Measurements from ENCODE around the gene SESTD1.

The SESTD1 gene

DNA sequence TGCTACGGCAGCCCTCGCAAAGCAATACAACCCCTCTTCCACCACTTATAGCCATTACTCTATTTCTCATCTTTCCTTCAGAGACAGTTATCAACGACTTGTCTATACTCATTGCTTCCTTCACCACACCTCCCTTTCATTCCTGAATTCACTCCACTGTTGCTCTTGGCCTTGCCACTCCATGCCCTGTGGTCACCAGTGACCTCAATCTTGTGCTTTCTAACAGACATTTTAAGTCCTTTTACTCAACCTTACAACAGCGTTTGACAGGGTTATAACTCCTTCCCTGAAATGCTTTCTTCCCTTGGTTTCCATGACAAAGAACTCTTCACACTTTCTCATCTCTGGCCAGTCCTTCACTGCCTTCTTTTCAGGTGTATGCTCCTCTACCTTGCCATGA lies 124.1 kb downstream of the SESTD1 start:
- TF ChIP-seq, protein P1, sequence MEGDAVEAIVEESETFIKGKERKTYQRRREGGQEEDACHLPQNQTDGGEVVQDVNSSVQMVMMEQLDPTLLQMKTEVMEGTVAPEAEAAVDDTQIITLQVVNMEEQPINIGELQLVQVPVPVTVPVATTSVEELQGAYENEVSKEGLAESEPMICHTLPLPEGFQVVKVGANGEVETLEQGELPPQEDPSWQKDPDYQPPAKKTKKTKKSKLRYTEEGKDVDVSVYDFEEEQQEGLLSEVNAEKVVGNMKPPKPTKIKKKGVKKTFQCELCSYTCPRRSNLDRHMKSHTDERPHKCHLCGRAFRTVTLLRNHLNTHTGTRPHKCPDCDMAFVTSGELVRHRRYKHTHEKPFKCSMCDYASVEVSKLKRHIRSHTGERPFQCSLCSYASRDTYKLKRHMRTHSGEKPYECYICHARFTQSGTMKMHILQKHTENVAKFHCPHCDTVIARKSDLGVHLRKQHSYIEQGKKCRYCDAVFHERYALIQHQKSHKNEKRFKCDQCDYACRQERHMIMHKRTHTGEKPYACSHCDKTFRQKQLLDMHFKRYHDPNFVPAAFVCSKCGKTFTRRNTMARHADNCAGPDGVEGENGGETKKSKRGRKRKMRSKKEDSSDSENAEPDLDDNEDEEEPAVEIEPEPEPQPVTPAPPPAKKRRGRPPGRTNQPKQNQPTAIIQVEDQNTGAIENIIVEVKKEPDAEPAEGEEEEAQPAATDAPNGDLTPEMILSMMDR (IDR thresholded peaks at IDR 0.05; ENCODE audit: borderline replicate concordance, insufficient read depth, low read depth, low read length) = no peak
- H3K4me3 ChIP-seq (ENCODE audit: low read depth, low read length) = no peak overlapping the region

DNA sequence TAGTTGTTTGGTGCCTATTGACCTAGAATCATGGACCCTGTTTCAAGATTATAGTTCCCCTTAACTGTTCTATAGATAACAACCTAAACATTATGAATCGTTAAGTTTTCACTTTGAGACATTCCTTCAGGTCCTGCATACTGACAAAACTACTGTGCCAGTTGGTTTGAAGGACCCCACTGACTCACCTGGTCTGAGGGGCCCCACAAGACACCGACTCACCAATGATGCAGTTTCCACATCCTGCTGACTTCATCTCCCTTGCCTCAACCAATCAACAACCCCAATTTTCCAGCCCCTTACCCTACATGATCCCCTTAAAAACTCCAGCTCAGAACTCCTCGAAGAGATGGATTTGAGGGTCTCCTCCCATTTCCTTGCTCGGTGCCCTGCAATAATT lies 125.1 kb downstream of the SESTD1 start:
- no peak overlapping the region for H3K4me3 ChIP-seq (ENCODE audit: low read depth, low read length)
- TF ChIP-seq, protein P1 (IDR thresholded peaks at IDR 0.05; ENCODE audit: borderline replicate concordance, insufficient read depth, low read depth, low read length) = no peak

DNA sequence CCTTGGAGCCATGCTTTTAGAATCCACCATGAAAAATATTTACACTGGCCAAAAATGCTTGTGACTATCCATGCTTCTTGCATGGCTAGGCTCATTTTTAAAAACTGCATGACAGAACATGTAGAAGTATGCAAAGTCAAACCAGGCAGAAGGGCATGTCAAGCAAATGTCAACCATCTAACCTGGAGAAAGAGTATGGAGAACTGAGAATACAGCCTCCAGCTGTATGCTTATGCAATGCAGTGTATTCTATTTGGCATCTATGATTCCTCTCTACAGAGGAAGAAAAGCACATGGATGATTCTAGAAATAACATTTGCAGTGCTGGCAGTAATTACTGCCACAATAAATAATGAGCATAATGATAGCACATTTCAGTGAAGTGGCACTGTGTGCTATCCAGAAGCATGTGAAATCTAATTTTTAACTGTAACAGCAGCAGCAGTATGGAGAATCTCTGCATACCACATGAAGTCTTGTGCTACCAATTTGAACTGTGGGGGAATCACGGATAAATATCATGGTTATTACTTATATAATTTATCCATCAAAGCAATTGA lies 127.4 kb downstream of the SESTD1 start:
- no peak overlapping the region for H3K4me3 ChIP-seq (ENCODE audit: low read depth, low read length)
- TF ChIP-seq, protein P1 (IDR thresholded peaks at IDR 0.05; ENCODE audit: borderline replicate concordance, insufficient read depth, low read depth, low read length) = no peak

DNA sequence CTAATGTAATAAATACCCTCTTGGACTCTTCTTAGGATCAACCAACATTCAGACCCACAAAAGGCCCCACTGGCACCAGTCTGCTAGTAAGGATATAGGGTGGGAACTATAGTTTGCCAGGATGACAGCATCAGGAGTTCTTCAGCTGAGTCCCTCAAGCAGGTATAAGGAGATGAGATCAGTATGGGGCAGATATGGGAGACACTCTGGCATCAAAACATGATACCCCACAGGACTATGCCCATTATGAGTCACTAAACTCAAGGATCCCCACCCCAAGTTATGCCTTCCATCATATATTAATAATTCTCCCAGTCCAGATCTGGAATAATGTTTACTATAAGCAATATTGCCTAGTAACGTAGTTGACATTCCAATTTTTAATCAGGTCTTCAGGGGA lies 131.6 kb downstream of the SESTD1 start:
- TF ChIP-seq, protein P1 (IDR thresholded peaks at IDR 0.05; ENCODE audit: borderline replicate concordance, insufficient read depth, low read depth, low read length) = no peak
- H3K4me3 ChIP-seq (ENCODE audit: low read depth, low read length) = no peak overlapping the region

DNA sequence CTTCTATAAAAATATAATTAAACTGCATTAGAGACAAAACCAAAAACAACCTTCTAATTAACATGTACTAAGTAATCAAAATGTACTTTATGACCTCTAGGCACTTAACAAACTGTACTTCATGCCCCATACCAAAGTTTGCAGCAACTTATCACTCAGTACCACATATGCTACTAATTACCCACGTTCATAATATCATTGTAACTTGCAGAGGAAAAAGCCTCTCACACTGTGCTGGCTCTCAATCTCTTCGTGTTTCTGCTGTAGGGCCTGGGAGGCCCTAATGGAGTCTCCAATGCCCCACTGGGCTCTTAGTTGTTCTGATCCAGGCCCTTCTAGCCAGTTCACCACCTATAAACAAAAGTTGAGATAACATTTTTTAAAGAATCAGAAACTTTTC lies 132.6 kb downstream of the SESTD1 start:
- no peak overlapping the region for H3K4me3 ChIP-seq (ENCODE audit: low read depth, low read length)
- TF ChIP-seq, protein P1 (IDR thresholded peaks at IDR 0.05; ENCODE audit: borderline replicate concordance, insufficient read depth, low read depth, low read length) = no peak

DNA sequence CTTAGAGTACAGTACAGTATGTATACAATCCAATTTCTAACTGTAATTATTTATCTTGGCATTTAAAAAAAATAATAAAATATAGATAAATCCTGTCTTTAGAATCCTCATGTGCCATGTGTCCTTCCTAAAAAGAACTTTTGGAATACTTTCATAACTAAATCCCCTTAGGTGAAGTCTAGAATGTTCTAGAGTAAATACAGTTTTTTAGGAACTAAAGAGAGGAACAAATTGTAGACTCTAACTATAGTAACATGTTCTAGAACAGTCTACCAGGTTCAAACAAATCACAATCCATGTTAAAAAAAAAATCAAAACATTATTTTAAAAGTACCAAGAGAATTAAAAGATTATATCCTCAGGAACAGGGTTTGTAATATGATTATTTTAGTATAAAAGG lies 134.1 kb downstream of the SESTD1 start:
- TF ChIP-seq, protein P1 (IDR thresholded peaks at IDR 0.05; ENCODE audit: borderline replicate concordance, insufficient read depth, low read depth, low read length) = no peak
- H3K4me3 ChIP-seq (ENCODE audit: low read depth, low read length) = no peak overlapping the region

DNA sequence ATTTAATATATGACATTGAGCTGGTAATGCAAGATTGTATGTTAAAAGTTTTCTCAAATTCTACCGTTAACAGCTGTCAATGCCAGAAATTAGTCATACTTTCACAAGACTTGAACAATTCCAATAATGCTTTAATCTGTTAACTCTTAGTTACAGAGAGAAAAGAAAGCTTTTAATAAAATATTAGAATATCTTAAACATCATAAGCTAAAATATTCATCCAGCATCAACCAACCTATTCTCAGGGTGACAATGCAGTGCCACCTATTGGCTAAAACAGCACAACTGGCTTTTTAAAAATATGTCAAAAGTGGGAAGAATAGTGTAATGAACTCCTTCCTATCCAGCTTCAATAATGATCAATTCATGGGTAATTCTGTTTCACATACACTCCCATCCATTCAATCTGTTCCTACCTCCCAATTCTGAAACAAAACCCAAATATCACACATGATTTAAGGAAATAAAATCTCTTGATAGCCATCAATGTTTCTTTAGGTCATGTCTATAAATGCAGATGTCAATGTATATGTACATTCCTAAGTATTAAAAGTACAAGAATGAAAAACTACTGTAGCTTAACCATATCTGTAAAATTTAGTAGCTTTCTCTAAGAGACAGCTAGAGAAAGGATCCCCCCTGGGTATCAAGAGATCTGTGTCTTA lies 134.9 kb downstream of the SESTD1 start:
- H3K4me3 ChIP-seq (ENCODE audit: low read depth, low read length) = no peak overlapping the region
- TF ChIP-seq, protein P1 (IDR thresholded peaks at IDR 0.05; ENCODE audit: borderline replicate concordance, insufficient read depth, low read depth, low read length) = peak; percentile 48; the same call in 1 of the 2 replicates
